Ishikawa (cell line): ENCODE results near the gene CACNA2D4.

Source experiments
- CREB1 ChIP-seq: IDR thresholded peaks from 2 replicates; pipeline ENCODE4 v1.6.1; 2012; ENCODE audit warnings: low read depth
- EGR1 ChIP-seq: IDR thresholded peaks from 2 replicates; pipeline ENCODE4 v1.6.1; 2012
- EP300 ChIP-seq: IDR thresholded peaks from 2 replicates; pipeline ENCODE4 v1.6.1; 2012; ENCODE audit warnings: borderline replicate concordance
- MAX ChIP-seq: IDR thresholded peaks from 2 replicates; pipeline ENCODE4 v1.6.1; 2012
- RAD21 ChIP-seq: IDR thresholded peaks from 2 replicates; pipeline ENCODE4 v1.6.1; 2012; ENCODE audit warnings: low read depth
- REST ChIP-seq: IDR thresholded peaks from 2 replicates; pipeline ENCODE4 v1.6.1; 2012; ENCODE audit warnings: low read depth, mild to moderate bottlenecking
- TAF1 ChIP-seq: IDR thresholded peaks from 2 replicates; pipeline ENCODE4 v1.6.1; 2012; ENCODE audit warnings: low read depth, mild to moderate bottlenecking

GRCh38 chr12:1877169-1877878 is 41.1 kb downstream of the CACNA2D4 start:
- TF ChIP-seq EP300 (no peak), RAD21 (no peak), MAX (no peak), CREB1 (no peak), TAF1 (no peak), EGR1 (no peak), REST (no peak)
